ENCODE results near the gene FCRL1.

DNA sequence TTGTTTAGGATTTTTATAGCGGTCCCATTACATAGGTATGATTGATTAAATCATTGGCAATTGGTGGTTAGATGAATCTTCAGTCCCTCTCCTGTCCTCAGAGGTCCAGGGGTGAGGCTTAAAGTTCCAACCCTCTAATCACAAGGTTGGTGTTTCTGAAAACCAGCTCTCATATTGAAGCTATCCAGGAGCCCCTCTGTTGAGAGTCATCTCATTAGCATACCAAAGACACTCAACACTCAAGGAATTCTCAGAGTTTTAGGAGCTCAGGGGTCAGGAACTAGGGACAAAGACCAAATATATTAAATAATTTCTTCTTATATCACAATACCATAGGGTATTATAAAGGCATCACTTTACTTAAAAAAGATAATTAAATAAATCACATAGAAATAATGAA lies 66.3 kb downstream of the FCRL1 start:
- TF ChIP-seq POLR2A (IDR thresholded peaks at IDR 0.05), result no peak
- TF ChIP-seq, protein P1, sequence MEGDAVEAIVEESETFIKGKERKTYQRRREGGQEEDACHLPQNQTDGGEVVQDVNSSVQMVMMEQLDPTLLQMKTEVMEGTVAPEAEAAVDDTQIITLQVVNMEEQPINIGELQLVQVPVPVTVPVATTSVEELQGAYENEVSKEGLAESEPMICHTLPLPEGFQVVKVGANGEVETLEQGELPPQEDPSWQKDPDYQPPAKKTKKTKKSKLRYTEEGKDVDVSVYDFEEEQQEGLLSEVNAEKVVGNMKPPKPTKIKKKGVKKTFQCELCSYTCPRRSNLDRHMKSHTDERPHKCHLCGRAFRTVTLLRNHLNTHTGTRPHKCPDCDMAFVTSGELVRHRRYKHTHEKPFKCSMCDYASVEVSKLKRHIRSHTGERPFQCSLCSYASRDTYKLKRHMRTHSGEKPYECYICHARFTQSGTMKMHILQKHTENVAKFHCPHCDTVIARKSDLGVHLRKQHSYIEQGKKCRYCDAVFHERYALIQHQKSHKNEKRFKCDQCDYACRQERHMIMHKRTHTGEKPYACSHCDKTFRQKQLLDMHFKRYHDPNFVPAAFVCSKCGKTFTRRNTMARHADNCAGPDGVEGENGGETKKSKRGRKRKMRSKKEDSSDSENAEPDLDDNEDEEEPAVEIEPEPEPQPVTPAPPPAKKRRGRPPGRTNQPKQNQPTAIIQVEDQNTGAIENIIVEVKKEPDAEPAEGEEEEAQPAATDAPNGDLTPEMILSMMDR (IDR thresholded peaks at IDR 0.05), result no peak
